Measurements from ENCODE around the gene SEC31B.

Gene SEC31B

GRCh38 chr10:100528123-100528886 is 8.6 kb upstream of the SEC31B start:
- DNase-seq (ENCODE audit: low spot score): no peak

GRCh38 chr10:100524638-100525037 is 5.0 kb upstream of the SEC31B start:
- no peak for DNase-seq (ENCODE audit: low spot score)

- DNase-seq (ENCODE audit: low spot score): no peak
These were observed 4.5 kb upstream of the SEC31B start for GRCh38 chr10:100524206-100524605.

GRCh38 chr10:100522945-100523344 is 3.3 kb upstream of the SEC31B start:
- no peak for DNase-seq (ENCODE audit: low spot score)

GRCh38 chr10:100522107-100522801 is 2.6 kb upstream of the SEC31B start:
- DNase-seq (ENCODE audit: low spot score): no peak

- no peak for DNase-seq (ENCODE audit: low spot score)
These were observed 1.1 kb upstream of the SEC31B start for GRCh38 chr10:100520811-100521210.

GRCh38 chr10:100518761-100519241 is 860 bp downstream of the SEC31B start:
- DNase-seq (ENCODE audit: low spot score): peak; percentile 57

GRCh38 chr10:100516847-100517246 is 2.8 kb downstream of the SEC31B start:
- no peak for DNase-seq (ENCODE audit: low spot score)

GRCh38 chr10:100515612-100516011 is 4.0 kb downstream of the SEC31B start:
- no peak for DNase-seq (ENCODE audit: low spot score)

GRCh38 chr10:100510533-100511308 is 8.9 kb downstream of the SEC31B start:
- no peak for DNase-seq (ENCODE audit: low spot score)

- DNase-seq (ENCODE audit: low spot score): no peak
These were observed 10.3 kb downstream of the SEC31B start for GRCh38 chr10:100509241-100509840.

- peak; percentile 12 for DNase-seq (ENCODE audit: low spot score)
These were observed 10.9 kb downstream of the SEC31B start for GRCh38 chr10:100508691-100509150.

GRCh38 chr10:100508266-100508665 is 11.4 kb downstream of the SEC31B start:
- no peak for DNase-seq (ENCODE audit: low spot score)

GRCh38 chr10:100507357-100507732 is 12.3 kb downstream of the SEC31B start:
- DNase-seq (ENCODE audit: low spot score): no peak

- DNase-seq (ENCODE audit: low spot score): no peak
These were observed 12.9 kb downstream of the SEC31B start for GRCh38 chr10:100506596-100507356.

GRCh38 chr10:100505164-100505563 is 14.5 kb downstream of the SEC31B start:
- DNase-seq (ENCODE audit: low spot score): no peak

GRCh38 chr10:100504096-100504495 is 15.6 kb downstream of the SEC31B start:
- no peak for DNase-seq (ENCODE audit: low spot score)

GRCh38 chr10:100502926-100503494 is 16.7 kb downstream of the SEC31B start:
- DNase-seq (ENCODE audit: low spot score): no peak

- DNase-seq (ENCODE audit: low spot score): no peak
These were observed 18.2 kb downstream of the SEC31B start for GRCh38 chr10:100501423-100501822.

GRCh38 chr10:100498059-100498458 is 21.6 kb downstream of the SEC31B start:
- no peak for DNase-seq (ENCODE audit: low spot score)

GRCh38 chr10:100496567-100496966 is 23.1 kb downstream of the SEC31B start:
- DNase-seq (ENCODE audit: low spot score): no peak

Measured in LoVo (cell line).